SK-N-SH treated with all-trans-retinoic acid at 6 μM for 48 hours (cell line): ENCODE data around the gene H2AZ1.

Source experiments
- TF ChIP-seq, protein P1 (sequence below): fragments of 250-450 bp; sonication (Bioruptor Pico); IDR thresholded peaks from 2 replicates; pipeline ENCODE4 v1.5.0; 2020; ENCODE audit warnings: mild to moderate bottlenecking, moderate library complexity
- TF ChIP-seq, protein P2 (sequence below): fragments of 250-450 bp; sonication (Bioruptor Pico); IDR thresholded peaks from 2 replicates; pipeline ENCODE4 v1.5.1; 2021; ENCODE audit warnings: mild to moderate bottlenecking, moderate library complexity

DNA sequence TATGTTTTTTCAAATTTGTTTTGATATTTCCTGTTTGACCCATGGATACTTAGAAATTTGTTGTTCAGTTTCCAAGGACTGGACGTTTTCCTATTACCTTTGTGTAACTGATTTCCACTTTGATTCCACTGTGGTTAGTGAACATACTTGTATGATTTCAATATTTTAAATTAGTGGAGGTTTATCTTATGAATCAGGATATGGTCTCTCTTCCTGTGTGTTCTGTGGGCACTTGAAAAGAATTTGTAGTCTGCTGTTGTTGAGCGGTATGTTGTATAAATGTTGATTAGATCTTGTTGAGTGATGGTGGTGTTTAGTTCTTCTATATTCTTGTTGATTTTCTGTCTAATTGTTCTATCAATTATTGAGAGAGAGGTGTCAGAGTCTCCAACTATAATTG, 34.6 kb downstream of the H2AZ1 start:
- TF ChIP-seq, protein P1, sequence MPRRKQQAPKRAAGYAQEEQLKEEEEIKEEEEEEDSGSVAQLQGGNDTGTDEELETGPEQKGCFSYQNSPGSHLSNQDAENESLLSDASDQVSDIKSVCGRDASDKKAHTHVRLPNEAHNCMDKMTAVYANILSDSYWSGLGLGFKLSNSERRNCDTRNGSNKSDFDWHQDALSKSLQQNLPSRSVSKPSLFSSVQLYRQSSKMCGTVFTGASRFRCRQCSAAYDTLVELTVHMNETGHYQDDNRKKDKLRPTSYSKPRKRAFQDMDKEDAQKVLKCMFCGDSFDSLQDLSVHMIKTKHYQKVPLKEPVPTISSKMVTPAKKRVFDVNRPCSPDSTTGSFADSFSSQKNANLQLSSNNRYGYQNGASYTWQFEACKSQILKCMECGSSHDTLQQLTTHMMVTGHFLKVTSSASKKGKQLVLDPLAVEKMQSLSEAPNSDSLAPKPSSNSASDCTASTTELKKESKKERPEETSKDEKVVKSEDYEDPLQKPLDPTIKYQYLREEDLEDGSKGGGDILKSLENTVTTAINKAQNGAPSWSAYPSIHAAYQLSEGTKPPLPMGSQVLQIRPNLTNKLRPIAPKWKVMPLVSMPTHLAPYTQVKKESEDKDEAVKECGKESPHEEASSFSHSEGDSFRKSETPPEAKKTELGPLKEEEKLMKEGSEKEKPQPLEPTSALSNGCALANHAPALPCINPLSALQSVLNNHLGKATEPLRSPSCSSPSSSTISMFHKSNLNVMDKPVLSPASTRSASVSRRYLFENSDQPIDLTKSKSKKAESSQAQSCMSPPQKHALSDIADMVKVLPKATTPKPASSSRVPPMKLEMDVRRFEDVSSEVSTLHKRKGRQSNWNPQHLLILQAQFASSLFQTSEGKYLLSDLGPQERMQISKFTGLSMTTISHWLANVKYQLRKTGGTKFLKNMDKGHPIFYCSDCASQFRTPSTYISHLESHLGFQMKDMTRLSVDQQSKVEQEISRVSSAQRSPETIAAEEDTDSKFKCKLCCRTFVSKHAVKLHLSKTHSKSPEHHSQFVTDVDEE = no peak
- TF ChIP-seq, protein P2, sequence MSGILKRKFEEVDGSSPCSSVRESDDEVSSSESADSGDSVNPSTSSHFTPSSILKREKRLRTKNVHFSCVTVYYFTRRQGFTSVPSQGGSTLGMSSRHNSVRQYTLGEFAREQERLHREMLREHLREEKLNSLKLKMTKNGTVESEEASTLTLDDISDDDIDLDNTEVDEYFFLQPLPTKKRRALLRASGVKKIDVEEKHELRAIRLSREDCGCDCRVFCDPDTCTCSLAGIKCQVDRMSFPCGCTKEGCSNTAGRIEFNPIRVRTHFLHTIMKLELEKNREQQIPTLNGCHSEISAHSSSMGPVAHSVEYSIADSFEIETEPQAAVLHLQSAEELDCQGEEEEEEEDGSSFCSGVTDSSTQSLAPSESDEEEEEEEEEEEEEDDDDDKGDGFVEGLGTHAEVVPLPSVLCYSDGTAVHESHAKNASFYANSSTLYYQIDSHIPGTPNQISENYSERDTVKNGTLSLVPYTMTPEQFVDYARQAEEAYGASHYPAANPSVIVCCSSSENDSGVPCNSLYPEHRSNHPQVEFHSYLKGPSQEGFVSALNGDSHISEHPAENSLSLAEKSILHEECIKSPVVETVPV (CRISPR knock-in tag) = no peak
